22Rv1 (cell line): ENCODE data around the gene ZBTB7C.

Source experiments
- H3K27ac ChIP-seq: fragments of 450-650 bp; 2 replicates; pipeline ENCODE4 v1.5.1; 2017
- ZFX ChIP-seq: fragments of 450-650 bp; IDR thresholded peaks from 2 replicates; pipeline ENCODE4 v1.6.1; 2017; ENCODE audit warnings: antibody characterized with exemption, borderline replicate concordance
- TF ChIP-seq, protein P1 (sequence below): fragments of 450-650 bp; IDR thresholded peaks from 2 replicates; pipeline ENCODE4 v1.5.1; 2017; ENCODE audit warnings: mild to moderate bottlenecking

ZBTB7C gene

DNA sequence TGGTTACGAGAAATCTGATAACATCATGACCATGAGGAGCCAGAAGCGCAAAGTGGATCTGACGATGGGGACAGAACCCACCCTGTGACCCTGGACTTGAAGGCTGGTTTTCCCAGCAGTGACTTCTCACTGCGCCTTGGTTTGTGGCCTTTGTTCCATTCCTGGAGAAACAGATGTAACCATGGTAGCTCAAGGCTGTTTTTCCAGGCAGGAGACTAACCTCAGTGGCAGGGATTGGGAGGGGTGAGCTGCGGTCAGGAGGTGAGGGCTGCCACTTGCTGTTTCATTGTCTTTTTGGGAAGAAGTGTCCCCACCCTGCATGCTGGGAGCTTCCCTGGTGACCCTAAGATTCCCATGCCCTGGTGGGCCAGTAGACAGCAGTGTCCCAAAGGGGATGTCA lies 362.3 kb downstream of the ZBTB7C start:
- TF ChIP-seq, protein P1, sequence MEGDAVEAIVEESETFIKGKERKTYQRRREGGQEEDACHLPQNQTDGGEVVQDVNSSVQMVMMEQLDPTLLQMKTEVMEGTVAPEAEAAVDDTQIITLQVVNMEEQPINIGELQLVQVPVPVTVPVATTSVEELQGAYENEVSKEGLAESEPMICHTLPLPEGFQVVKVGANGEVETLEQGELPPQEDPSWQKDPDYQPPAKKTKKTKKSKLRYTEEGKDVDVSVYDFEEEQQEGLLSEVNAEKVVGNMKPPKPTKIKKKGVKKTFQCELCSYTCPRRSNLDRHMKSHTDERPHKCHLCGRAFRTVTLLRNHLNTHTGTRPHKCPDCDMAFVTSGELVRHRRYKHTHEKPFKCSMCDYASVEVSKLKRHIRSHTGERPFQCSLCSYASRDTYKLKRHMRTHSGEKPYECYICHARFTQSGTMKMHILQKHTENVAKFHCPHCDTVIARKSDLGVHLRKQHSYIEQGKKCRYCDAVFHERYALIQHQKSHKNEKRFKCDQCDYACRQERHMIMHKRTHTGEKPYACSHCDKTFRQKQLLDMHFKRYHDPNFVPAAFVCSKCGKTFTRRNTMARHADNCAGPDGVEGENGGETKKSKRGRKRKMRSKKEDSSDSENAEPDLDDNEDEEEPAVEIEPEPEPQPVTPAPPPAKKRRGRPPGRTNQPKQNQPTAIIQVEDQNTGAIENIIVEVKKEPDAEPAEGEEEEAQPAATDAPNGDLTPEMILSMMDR, result no peak
- TF ChIP-seq ZFX, result no peak
- H3K27ac ChIP-seq, result no peak overlapping the region

GRCh38 chr18:48045744-48046143 lies 363.4 kb downstream of the ZBTB7C start:
- no peak overlapping the region for H3K27ac ChIP-seq
- TF ChIP-seq ZFX, result no peak
- TF ChIP-seq, protein P1, result no peak

DNA sequence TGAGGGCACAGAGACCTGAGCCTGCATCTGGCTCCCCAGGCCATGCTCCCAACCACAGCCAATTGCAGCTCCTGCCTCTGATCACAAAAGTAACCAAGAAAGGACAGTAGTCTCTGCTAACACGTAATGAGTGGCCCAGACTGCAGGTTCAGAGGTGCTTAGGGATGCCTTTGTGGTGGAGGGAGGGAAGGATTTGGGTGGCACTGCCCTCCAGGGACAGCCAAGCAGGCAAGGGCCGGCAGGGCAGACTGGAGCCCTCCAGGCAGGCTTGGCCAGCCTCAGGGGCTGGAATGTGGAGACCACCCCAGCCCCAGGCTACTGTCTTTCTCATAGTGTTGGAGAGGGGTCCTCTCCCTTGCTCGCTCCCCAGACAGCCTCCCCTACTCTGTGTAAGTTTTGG lies 364.2 kb downstream of the ZBTB7C start:
- TF ChIP-seq, protein P1, result no peak
- no peak for TF ChIP-seq ZFX
- H3K27ac ChIP-seq, result no peak overlapping the region

- H3K27ac ChIP-seq, result no peak overlapping the region
- TF ChIP-seq ZFX, result no peak
- TF ChIP-seq, protein P1, result no peak
Observed at GRCh38 chr18:48043166-48043565, 366.0 kb downstream of the ZBTB7C start.

DNA sequence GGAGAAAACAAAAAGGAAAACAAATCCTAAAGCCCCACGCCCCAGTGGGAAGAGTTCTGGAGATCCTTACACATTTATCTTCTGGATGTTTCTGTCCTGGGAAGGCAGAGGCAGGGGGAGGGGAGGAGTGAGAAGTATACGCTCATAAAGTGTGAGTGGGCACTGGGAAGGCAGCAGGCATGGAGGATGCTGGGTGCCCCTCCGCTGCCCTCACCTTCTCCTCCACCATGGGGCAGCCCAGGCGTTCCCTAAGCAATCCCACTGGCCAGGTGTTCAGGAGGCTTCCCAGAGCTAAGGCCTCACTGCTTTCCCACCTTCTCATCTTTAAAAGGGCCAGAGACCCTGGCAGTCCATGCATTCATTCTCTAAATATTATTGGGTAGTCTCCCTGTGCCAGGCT lies 366.8 kb downstream of the ZBTB7C start:
- TF ChIP-seq, protein P1, result no peak
- TF ChIP-seq ZFX, result no peak

GRCh38 chr18:48040457-48041110 lies 368.6 kb downstream of the ZBTB7C start:
- TF ChIP-seq, protein P1, result no peak
- H3K27ac ChIP-seq, result no peak overlapping the region

More for the DNA sequence above, 366.8 kb downstream of the ZBTB7C start:
- no peak overlapping the region for H3K27ac ChIP-seq

GRCh38 chr18:48039769-48040215 lies 369.4 kb downstream of the ZBTB7C start:
- H3K27ac ChIP-seq, result no peak overlapping the region
- TF ChIP-seq, protein P1, result no peak
- no peak for TF ChIP-seq ZFX
